ENCODE results near the gene MAB21L3.

Gene MAB21L3

GRCh38 chr1:116099379-116099778 lies 11.8 kb upstream of the MAB21L3 start:
- Histone ChIP-seq H2AFZ (ENCODE audit: low read depth, low read length) (no peak overlapping the region), H3K4me1 (ENCODE audit: control insufficient read depth, insufficient read depth, low read depth, low read length) (no peaks in the 10 kb centered on the region), H3K79me1 (replicated peaks; ENCODE audit: low read length, poor library complexity, severe bottlenecking) (no peaks in the 10 kb centered on the region), H4K91ac (ENCODE audit: low read length) (no peak overlapping the region), H3K14ac (ENCODE audit: low read length in 2 of 2) (no peak overlapping the region), H3K27me3 (ENCODE audit: control insufficient read depth in 1 of 2, insufficient read depth in 1 of 2, low read length in 2 of 2) (no peaks in the 10 kb centered on the region), H3K9ac (ENCODE audit: low read length) (no peak overlapping the region), H3K4ac (ENCODE audit: low read depth in 1 of 2, low read length in 2 of 2) (no peak overlapping the region), H2BK12ac (ENCODE audit: low read length in 2 of 2) (no peak overlapping the region), H3K9me3 (ENCODE audit: control insufficient read depth, low read length) (peaks cover 16% of the 10 kb centered on the region), H2BK15ac (ENCODE audit: low read depth, poor library complexity, severe bottlenecking) (no peak overlapping the region), H3K4me2 (ENCODE audit: low read length, poor library complexity, severe bottlenecking) (no peak overlapping the region), H2BK120ac (ENCODE audit: low read depth, low read length) (no peak overlapping the region), H3K36me3 (ENCODE audit: control insufficient read depth in 1 of 2, insufficient read depth in 2 of 2, low read depth in 1 of 2, low read length in 2 of 2) (peaks cover 0 to 8% of the 10 kb centered on the region in 2 experiments), H2AK5ac (ENCODE audit: low read length, severe bottlenecking) (no peak overlapping the region), H3K23ac (ENCODE audit: low read length in 2 of 2) (no peak overlapping the region), H2BK5ac (ENCODE audit: low read depth, low read length, poor library complexity, severe bottlenecking) (no peak overlapping the region), H3K4me3 (ENCODE audit: insufficient read depth in 1 of 2, low read depth in 1 of 2, low read length in 2 of 2) (no peak overlapping the region), H4K8ac (ENCODE audit: low read length) (no peak overlapping the region), H3K27ac (ENCODE audit: low read length, poor library complexity, severe bottlenecking) (no peak overlapping the region), H3K18ac (ENCODE audit: low read depth in 1 of 2, low read length in 2 of 2) (no peak overlapping the region)
- 89% methylated on average over 4 of the region's 4 CpGs for WGBS
- no peak for DNase-seq

GRCh38 chr1:116099919-116100318 lies 11.3 kb upstream of the MAB21L3 start:
- Histone ChIP-seq H3K23ac (ENCODE audit: low read length in 2 of 2) (no peak overlapping the region), H3K27me3 (ENCODE audit: control insufficient read depth in 1 of 2, insufficient read depth in 1 of 2, low read length in 2 of 2) (no peaks in the 10 kb centered on the region), H2BK120ac (ENCODE audit: low read depth, low read length) (no peak overlapping the region), H4K8ac (ENCODE audit: low read length) (no peak overlapping the region), H2AFZ (ENCODE audit: low read depth, low read length) (no peak overlapping the region), H2BK5ac (ENCODE audit: low read depth, low read length, poor library complexity, severe bottlenecking) (no peak overlapping the region), H3K4me1 (ENCODE audit: control insufficient read depth, insufficient read depth, low read depth, low read length) (no peaks in the 10 kb centered on the region), H3K4me3 (ENCODE audit: insufficient read depth in 1 of 2, low read depth in 1 of 2, low read length in 2 of 2) (no peak overlapping the region), H3K9me3 (ENCODE audit: control insufficient read depth, low read length) (peaks cover 12% of the 10 kb centered on the region), H2AK5ac (ENCODE audit: low read length, severe bottlenecking) (no peak overlapping the region), H3K27ac (ENCODE audit: low read length, poor library complexity, severe bottlenecking) (no peak overlapping the region), H3K79me1 (replicated peaks; ENCODE audit: low read length, poor library complexity, severe bottlenecking) (no peaks in the 10 kb centered on the region), H2BK15ac (ENCODE audit: low read depth, poor library complexity, severe bottlenecking) (no peak overlapping the region), H3K4ac (ENCODE audit: low read depth in 1 of 2, low read length in 2 of 2) (no peak overlapping the region), H2BK12ac (ENCODE audit: low read length in 2 of 2) (no peak overlapping the region), H3K4me2 (ENCODE audit: low read length, poor library complexity, severe bottlenecking) (no peak overlapping the region), H3K18ac (ENCODE audit: low read depth in 1 of 2, low read length in 2 of 2) (no peak overlapping the region), H4K91ac (ENCODE audit: low read length) (no peak overlapping the region), H3K14ac (ENCODE audit: low read length in 2 of 2) (no peak overlapping the region), H3K36me3 (ENCODE audit: control insufficient read depth in 1 of 2, insufficient read depth in 2 of 2, low read depth in 1 of 2, low read length in 2 of 2) (peaks cover 0 to 8% of the 10 kb centered on the region in 2 experiments), H3K9ac (ENCODE audit: low read length) (no peak overlapping the region)
- DNase-seq, result no peak
- 94% methylated on average over 2 of the region's 2 CpGs for WGBS

GRCh38 chr1:116104667-116105066 lies 6.5 kb upstream of the MAB21L3 start:
- no peak overlapping the region for H3K18ac ChIP-seq (ENCODE audit: low read depth in 1 of 2, low read length in 2 of 2)
- H2BK5ac ChIP-seq (ENCODE audit: low read depth, low read length, poor library complexity, severe bottlenecking), result no peak overlapping the region
- H3K36me3 ChIP-seq (ENCODE audit: control insufficient read depth in 1 of 2, insufficient read depth in 2 of 2, low read depth in 1 of 2, low read length in 2 of 2), result no peaks in the 10 kb centered on the region
- H3K4me2 ChIP-seq (ENCODE audit: low read length, poor library complexity, severe bottlenecking), result no peak overlapping the region
- H4K8ac ChIP-seq (ENCODE audit: low read length), result no peak overlapping the region
- H3K4me3 ChIP-seq (ENCODE audit: insufficient read depth in 1 of 2, low read depth in 1 of 2, low read length in 2 of 2), result no peak overlapping the region
- no peak overlapping the region for H2AK5ac ChIP-seq (ENCODE audit: low read length, severe bottlenecking)
- no peak overlapping the region for H2BK120ac ChIP-seq (ENCODE audit: low read depth, low read length)
- no peak overlapping the region for H3K9ac ChIP-seq (ENCODE audit: low read length)
- H3K14ac ChIP-seq (ENCODE audit: low read length in 2 of 2), result no peak overlapping the region
- no peak for DNase-seq
- WGBS, result 76% methylated on average over 3 of the region's 3 CpGs
- no peaks in the 10 kb centered on the region for H3K27me3 ChIP-seq (ENCODE audit: control insufficient read depth in 1 of 2, insufficient read depth in 1 of 2, low read length in 2 of 2)
- no peak overlapping the region for H3K4ac ChIP-seq (ENCODE audit: low read depth in 1 of 2, low read length in 2 of 2)
- no peak overlapping the region for H2AFZ ChIP-seq (ENCODE audit: low read depth, low read length)
- H3K27ac ChIP-seq (ENCODE audit: low read length, poor library complexity, severe bottlenecking), result no peak overlapping the region
- H4K91ac ChIP-seq (ENCODE audit: low read length), result no peak overlapping the region
- H3K9me3 ChIP-seq (ENCODE audit: control insufficient read depth, low read length), result no peaks in the 10 kb centered on the region
- no peak overlapping the region for H2BK12ac ChIP-seq (ENCODE audit: low read length in 2 of 2)
- no peaks in the 10 kb centered on the region for H3K79me1 ChIP-seq (replicated peaks; ENCODE audit: low read length, poor library complexity, severe bottlenecking)
- peaks cover 2% of the 10 kb centered on the region for H3K4me1 ChIP-seq (ENCODE audit: control insufficient read depth, insufficient read depth, low read depth, low read length)
- no peak overlapping the region for H2BK15ac ChIP-seq (ENCODE audit: low read depth, poor library complexity, severe bottlenecking)
- H3K23ac ChIP-seq (ENCODE audit: low read length in 2 of 2), result no peak overlapping the region

GRCh38 chr1:116105996-116106395 lies 5.2 kb upstream of the MAB21L3 start:
- Histone ChIP-seq H3K4me1 (ENCODE audit: control insufficient read depth, insufficient read depth, low read depth, low read length) (peaks cover 5% of the 10 kb centered on the region), H4K91ac (ENCODE audit: low read length) (no peak overlapping the region), H3K9ac (ENCODE audit: low read length) (no peak overlapping the region), H3K27ac (ENCODE audit: low read length, poor library complexity, severe bottlenecking) (no peak overlapping the region), H4K8ac (ENCODE audit: low read length) (no peak overlapping the region), H3K18ac (ENCODE audit: low read depth in 1 of 2, low read length in 2 of 2) (no peak overlapping the region), H2AK5ac (ENCODE audit: low read length, severe bottlenecking) (no peak overlapping the region), H2AFZ (ENCODE audit: low read depth, low read length) (no peak overlapping the region), H2BK15ac (ENCODE audit: low read depth, poor library complexity, severe bottlenecking) (no peak overlapping the region), H2BK12ac (ENCODE audit: low read length in 2 of 2) (no peak overlapping the region), H3K14ac (ENCODE audit: low read length in 2 of 2) (no peak overlapping the region), H3K27me3 (ENCODE audit: control insufficient read depth in 1 of 2, insufficient read depth in 1 of 2, low read length in 2 of 2) (no peaks in the 10 kb centered on the region), H3K79me1 (replicated peaks; ENCODE audit: low read length, poor library complexity, severe bottlenecking) (no peaks in the 10 kb centered on the region), H3K4me2 (ENCODE audit: low read length, poor library complexity, severe bottlenecking) (no peak overlapping the region), H3K23ac (ENCODE audit: low read length in 2 of 2) (no peak overlapping the region), H3K4ac (ENCODE audit: low read depth in 1 of 2, low read length in 2 of 2) (no peak overlapping the region), H3K36me3 (ENCODE audit: control insufficient read depth in 1 of 2, insufficient read depth in 2 of 2, low read depth in 1 of 2, low read length in 2 of 2) (no peaks in the 10 kb centered on the region), H3K4me3 (ENCODE audit: insufficient read depth in 1 of 2, low read depth in 1 of 2, low read length in 2 of 2) (no peak overlapping the region), H2BK120ac (ENCODE audit: low read depth, low read length) (no peak overlapping the region), H2BK5ac (ENCODE audit: low read depth, low read length, poor library complexity, severe bottlenecking) (no peak overlapping the region), H3K9me3 (ENCODE audit: control insufficient read depth, low read length) (no peaks in the 10 kb centered on the region)
- 88% methylated on average over 1 of the region's 2 CpGs for WGBS
- DNase-seq, result no peak
